Uterus (tissue), 4 donors: ENCODE results near the gene SKA2. TPM values are rescaled to one million over a fixed set of nuclear protein-coding genes. Genes with fewer than 3 reads are reported as not detected.

Source experiments
- DNase-seq, 2 donors: peaks; one replicate each; pipeline ENCODE4 v3.0.0-alpha.2; 2019 to 2020
- H3K27ac ChIP-seq, 2 donors: fragments of 200-600 bp; sonication (generic); 1 replicate in 1 of 2; 2 replicates in 1 of 2; pipeline ENCODE4 v1.5.1; 2016 to 2018
- H3K27me3 ChIP-seq, 2 donors: fragments of 200-600 bp; sonication (generic); one replicate each; pipeline ENCODE4 v1.5.1; 2018 to 2019; ENCODE audit warnings: control low read depth in 1 of 2
- H3K36me3 ChIP-seq, 2 donors: fragments of 200-600 bp; sonication (generic); one replicate each; pipeline ENCODE4 v1.5.1; 2019; ENCODE audit warnings: control low read depth in 1 of 2
- H3K4me1 ChIP-seq, 2 donors: fragments of 200-600 bp; sonication (generic); one replicate each; pipeline ENCODE4 v1.5.1; 2018 to 2019; ENCODE audit warnings: control low read depth in 1 of 2
- H3K4me3 ChIP-seq, 2 donors: fragments of 200-600 bp; sonication (generic); 1 replicate in 1 of 2; 2 replicates in 1 of 2; pipeline ENCODE4 v1.5.1; 2018 to 2019; ENCODE audit warnings: mild to moderate bottlenecking in 1 of 2
- H3K9me3 ChIP-seq, 2 donors: fragments of 200-600 bp; sonication (generic); one replicate each; pipeline ENCODE4 v1.5.1; 2019; ENCODE audit warnings: control low read depth in 1 of 2
- CTCF ChIP-seq, 4 experiments: fragments of 200-600 bp in 2 of 4; fragments of 450-650 bp in 2 of 4; sonication (generic) in 2 of 4; IDR thresholded peaks; one replicate each; pipeline ENCODE4 v1.5.1; 2016 to 2019; ENCODE audit warnings: antibody characterized with exemption in 4 of 4, mild to moderate bottlenecking in 2 of 4, moderate library complexity in 1 of 4
- POLR2A ChIP-seq, 2 donors: fragments of 450-650 bp; IDR thresholded peaks; one replicate each; pipeline ENCODE4 v1.6.1; 2016; ENCODE audit warnings: antibody characterized with exemption in 2 of 2, mild to moderate bottlenecking in 1 of 2, moderate library complexity in 1 of 2
- intact Hi-C: fragments of 100-400 bp; cut with DNase I; formaldehyde crosslinking; loops from one replicate; pipeline ENCODE4 v1.15.1; 2023; ENCODE audit warnings: low total_unique reads
- total RNA-seq, 4 donors: library from RNA; depleted of rRNA in 3 of 4; stranded (reverse); fragments of >200 nt in 3 of 4; gene quantifications; one replicate each; pipeline versions ENCODE4 v1.1.0 to v1.2.4, GENCODE V29; 2014 to 2023
- donor health status: DM: yes; HTN: yes; CAD: no.

The SKA2 gene
- total RNA-seq: 10 to 100 TPM; 20.6 to 99.8 (median 33.0) TPM

GRCh38 chr17:59154721-59155438, at the start of gene SKA2:
Gene SKA2 (minus strand): TSS chr17:59155186. CDS start chr17:59155163, 23 bp downstream.
- no peaks in the 10 kb centered on the region for H3K9me3 ChIP-seq
- H3K4me1 ChIP-seq: no peaks in the 10 kb centered on the region
- peak within 1 kb of the TSS; percentile 56 to 65 for H3K4me3 ChIP-seq
- TF ChIP-seq POLR2A (IDR thresholded peaks at IDR 0.05) (peak; percentile 16 to 22), CTCF (IDR thresholded peaks at IDR 0.05) (peak in 1 of 4 experiments; percentile 19)
- no peaks in the 10 kb centered on the region for H3K27me3 ChIP-seq
- intact Hi-C loops: no loop called here
- peak; percentile 95 to 96 for DNase-seq
- H3K27ac ChIP-seq: peak within 1 kb of the TSS; percentile 84 to 86
- no peaks in the 10 kb centered on the region for H3K36me3 ChIP-seq

GRCh38 chr17:59202320-59202719, 47.3 kb upstream of the SKA2 start:
- TF ChIP-seq CTCF (IDR thresholded peaks at IDR 0.05) (no peak), POLR2A (IDR thresholded peaks at IDR 0.05) (no peak)
- no peak for DNase-seq
- H3K4me1 ChIP-seq: no peaks in the 10 kb centered on the region
- H3K27ac ChIP-seq: no peak overlapping the region
- H3K4me3 ChIP-seq: no peak overlapping the region
- no peaks in the 10 kb centered on the region for H3K36me3 ChIP-seq
- no peaks in the 10 kb centered on the region for H3K9me3 ChIP-seq
- no peaks in the 10 kb centered on the region for H3K27me3 ChIP-seq
- intact Hi-C loops: no loop called here

GRCh38 chr17:59199398-59199797, 44.4 kb upstream of the SKA2 start:
- H3K27me3 ChIP-seq: no peaks in the 10 kb centered on the region
- intact Hi-C loops: no loop called here
- no peak for DNase-seq

GRCh38 chr17:59193336-59193862, 38.4 kb upstream of the SKA2 start:
- TF ChIP-seq CTCF (IDR thresholded peaks at IDR 0.05) (no peak), POLR2A (IDR thresholded peaks at IDR 0.05) (no peak)
- intact Hi-C loops: no loop called here
- DNase-seq: no peak
- Histone ChIP-seq H3K27ac (no peak overlapping the region), H3K36me3 (no peaks in the 10 kb centered on the region), H3K4me1 (no peaks in the 10 kb centered on the region), H3K4me3 (no peak overlapping the region), H3K27me3 (no peaks in the 10 kb centered on the region), H3K9me3 (no peaks in the 10 kb centered on the region)

More at GRCh38 chr17:59199398-59199797, 44.4 kb upstream of the SKA2 start:
- H3K9me3 ChIP-seq: no peaks in the 10 kb centered on the region
- no peak overlapping the region for H3K27ac ChIP-seq
- H3K4me1 ChIP-seq: no peaks in the 10 kb centered on the region
- H3K4me3 ChIP-seq: no peak overlapping the region
- TF ChIP-seq POLR2A (IDR thresholded peaks at IDR 0.05) (no peak), CTCF (IDR thresholded peaks at IDR 0.05) (no peak)
- no peaks in the 10 kb centered on the region for H3K36me3 ChIP-seq

GRCh38 chr17:59190806-59191205, 35.8 kb upstream of the SKA2 start:
- H3K9me3 ChIP-seq: no peaks in the 10 kb centered on the region
- no peak overlapping the region for H3K4me3 ChIP-seq
- no peak for TF ChIP-seq POLR2A (IDR thresholded peaks at IDR 0.05)
- no peak for TF ChIP-seq CTCF (IDR thresholded peaks at IDR 0.05)
- intact Hi-C loops: no loop called here
- H3K4me1 ChIP-seq: no peaks in the 10 kb centered on the region
- no peaks in the 10 kb centered on the region for H3K36me3 ChIP-seq
- DNase-seq: no peak
- no peak overlapping the region for H3K27ac ChIP-seq
- no peaks in the 10 kb centered on the region for H3K27me3 ChIP-seq
